ENCODE measurements around the gene G0S2.

The G0S2 gene

DNA sequence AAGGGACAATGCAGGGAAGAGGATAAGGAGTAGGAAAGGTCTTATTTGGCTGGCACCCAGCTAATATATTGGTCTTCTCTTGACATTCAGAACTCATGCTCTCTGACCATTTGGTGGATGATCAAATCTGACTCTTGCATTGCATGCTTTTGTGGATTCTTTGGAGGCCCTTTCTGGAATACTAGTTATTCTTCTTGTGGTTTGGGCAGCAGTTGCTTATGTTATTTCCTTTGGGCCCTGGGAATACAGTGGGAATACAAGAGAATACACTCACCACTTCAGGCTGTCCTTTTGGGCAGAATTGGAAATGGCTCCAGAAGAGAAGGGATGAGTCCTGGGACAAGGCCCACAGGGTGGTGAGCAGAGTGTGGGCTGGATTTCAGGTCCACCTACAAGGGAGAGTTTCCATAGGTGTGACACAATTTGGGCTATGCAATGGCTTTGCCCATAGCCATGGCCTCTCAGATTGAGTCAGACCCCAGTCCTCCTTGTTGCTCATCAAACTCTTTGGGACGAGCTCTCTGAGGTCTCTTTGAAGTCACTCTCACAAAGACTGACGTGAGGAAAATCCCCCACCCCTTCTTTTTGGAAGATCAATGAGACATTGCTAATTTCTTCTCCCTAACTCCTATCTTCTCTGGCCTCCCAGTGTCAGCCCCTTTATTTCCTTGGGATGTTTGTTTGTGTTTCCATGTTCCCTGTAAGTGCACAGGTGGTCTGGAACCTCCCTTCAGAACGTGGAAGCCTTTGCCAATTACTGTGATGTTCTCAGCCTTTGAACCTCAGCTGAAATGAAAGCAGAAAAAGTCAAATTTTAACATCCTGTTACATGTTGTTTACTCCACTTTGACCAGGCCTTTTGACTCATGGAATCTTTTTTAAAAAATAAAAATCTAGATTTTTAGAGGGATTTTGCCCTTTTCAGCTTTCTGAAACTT lies 48.8 kb downstream of the G0S2 start:
- no peak for DNase-seq (ENCODE audit: low read depth)
- no peak overlapping the region for H3K4me3 ChIP-seq (ENCODE audit: low read length)
- TF ChIP-seq, protein P1, sequence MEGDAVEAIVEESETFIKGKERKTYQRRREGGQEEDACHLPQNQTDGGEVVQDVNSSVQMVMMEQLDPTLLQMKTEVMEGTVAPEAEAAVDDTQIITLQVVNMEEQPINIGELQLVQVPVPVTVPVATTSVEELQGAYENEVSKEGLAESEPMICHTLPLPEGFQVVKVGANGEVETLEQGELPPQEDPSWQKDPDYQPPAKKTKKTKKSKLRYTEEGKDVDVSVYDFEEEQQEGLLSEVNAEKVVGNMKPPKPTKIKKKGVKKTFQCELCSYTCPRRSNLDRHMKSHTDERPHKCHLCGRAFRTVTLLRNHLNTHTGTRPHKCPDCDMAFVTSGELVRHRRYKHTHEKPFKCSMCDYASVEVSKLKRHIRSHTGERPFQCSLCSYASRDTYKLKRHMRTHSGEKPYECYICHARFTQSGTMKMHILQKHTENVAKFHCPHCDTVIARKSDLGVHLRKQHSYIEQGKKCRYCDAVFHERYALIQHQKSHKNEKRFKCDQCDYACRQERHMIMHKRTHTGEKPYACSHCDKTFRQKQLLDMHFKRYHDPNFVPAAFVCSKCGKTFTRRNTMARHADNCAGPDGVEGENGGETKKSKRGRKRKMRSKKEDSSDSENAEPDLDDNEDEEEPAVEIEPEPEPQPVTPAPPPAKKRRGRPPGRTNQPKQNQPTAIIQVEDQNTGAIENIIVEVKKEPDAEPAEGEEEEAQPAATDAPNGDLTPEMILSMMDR (IDR thresholded peaks at IDR 0.05; ENCODE audit: insufficient read depth, low read depth, low read length, missing control alignments): no peak
